Measurements from ENCODE around the gene AQP2. TPM values are rescaled to one million over a fixed set of nuclear protein-coding genes. Genes with fewer than 3 reads are reported as not detected.

AQP2 gene
- total RNA-seq, 1 experiment from 2014 or later = not detected

DNA sequence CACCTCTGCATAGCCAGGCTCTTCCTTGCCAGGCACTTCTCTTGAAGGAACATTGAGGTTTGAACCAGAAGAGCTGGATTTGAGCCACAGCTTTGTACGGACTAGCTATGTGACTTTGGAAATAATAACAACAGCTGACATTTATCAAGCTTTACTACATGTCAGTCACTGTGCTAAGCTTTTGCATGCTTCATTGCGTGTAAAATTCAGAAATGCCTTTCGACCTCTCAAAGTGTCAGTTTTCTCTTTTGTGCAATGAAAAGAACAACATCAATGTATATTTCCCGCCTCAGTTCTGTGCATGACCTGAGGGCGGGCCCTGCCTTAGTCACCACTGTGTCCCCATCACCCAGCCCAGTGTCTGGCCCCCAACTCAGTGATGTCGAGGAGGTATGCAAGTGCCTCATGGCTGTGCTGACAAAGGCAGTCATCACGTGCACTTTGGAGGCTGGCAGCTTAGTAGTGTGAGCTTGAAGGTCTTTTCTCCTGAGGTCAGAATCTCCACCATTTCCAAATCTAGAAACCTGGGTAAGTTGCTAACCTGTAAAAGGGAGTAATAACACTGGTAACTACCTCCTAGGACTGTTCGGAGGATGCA lies 17.9 kb upstream of the AQP2 start:
- in situ Hi-C loops (cut with HindIII; ENCODE audit: low pct_unique_long_range_greater_than_20kb, low sequenced_read_pairs) = loop anchor here (10.0 kb wide), 1 partner anchor 132 kb away; no protein-coding TSS in a partner anchor
- no peak for DNase-seq (ENCODE audit: low read depth, low spot score)

GRCh38 chr12:49933796-49934195 lies 16.7 kb upstream of the AQP2 start:
- in situ Hi-C loops (cut with HindIII; ENCODE audit: low pct_unique_long_range_greater_than_20kb, low sequenced_read_pairs) = loop anchor here (10.0 kb wide), 1 partner anchor 131 kb away; no protein-coding TSS in a partner anchor
- no peak for DNase-seq (ENCODE audit: low read depth, low spot score)

DNA sequence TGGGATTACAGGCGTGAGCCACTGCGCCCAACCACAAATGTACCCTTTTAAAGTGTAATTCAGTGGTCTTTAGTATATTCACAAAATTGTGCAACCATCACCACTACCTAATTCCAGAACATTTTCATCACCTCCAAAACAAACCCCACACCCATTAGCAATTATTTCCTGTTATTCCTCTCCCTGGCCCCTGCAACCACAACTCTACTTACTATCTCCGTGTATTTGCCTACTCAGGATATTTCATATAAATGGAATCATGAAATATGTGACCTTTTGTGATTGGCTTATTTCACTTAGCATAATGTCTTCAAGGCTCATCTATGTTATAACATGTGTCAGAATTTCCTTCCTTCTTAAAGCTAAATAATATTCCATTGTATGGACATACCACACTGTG lies 16.0 kb upstream of the AQP2 start:
- in situ Hi-C loops (cut with HindIII; ENCODE audit: low pct_unique_long_range_greater_than_20kb, low sequenced_read_pairs) = loop anchor here (10.0 kb wide), 1 partner anchor 130 kb away; no protein-coding TSS in a partner anchor
- DNase-seq (ENCODE audit: low read depth, low spot score) = no peak

DNA sequence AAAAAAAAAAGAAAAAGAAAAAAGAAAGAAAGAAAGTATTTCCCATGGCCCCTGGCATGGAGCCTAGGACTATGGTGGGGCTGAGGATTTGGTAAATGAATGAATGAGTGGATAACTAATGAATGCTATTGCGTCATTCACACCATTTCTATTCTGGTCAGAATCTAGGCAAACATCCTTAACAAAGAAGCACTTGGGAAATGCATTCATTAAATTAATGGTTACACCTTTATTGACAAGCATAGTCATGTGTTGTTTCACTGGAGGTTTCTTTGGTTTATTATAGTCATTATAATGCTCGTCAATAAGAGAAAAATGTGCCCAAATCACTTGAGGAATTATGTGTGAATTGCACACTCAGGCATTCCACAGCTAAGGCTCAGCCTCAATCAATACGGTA lies 13.6 kb upstream of the AQP2 start:
- in situ Hi-C loops (cut with HindIII; ENCODE audit: low pct_unique_long_range_greater_than_20kb, low sequenced_read_pairs) = loop anchor here (10.0 kb wide), 1 partner anchor 128 kb away; no protein-coding TSS in a partner anchor
- DNase-seq (ENCODE audit: low read depth, low spot score) = no peak

DNA sequence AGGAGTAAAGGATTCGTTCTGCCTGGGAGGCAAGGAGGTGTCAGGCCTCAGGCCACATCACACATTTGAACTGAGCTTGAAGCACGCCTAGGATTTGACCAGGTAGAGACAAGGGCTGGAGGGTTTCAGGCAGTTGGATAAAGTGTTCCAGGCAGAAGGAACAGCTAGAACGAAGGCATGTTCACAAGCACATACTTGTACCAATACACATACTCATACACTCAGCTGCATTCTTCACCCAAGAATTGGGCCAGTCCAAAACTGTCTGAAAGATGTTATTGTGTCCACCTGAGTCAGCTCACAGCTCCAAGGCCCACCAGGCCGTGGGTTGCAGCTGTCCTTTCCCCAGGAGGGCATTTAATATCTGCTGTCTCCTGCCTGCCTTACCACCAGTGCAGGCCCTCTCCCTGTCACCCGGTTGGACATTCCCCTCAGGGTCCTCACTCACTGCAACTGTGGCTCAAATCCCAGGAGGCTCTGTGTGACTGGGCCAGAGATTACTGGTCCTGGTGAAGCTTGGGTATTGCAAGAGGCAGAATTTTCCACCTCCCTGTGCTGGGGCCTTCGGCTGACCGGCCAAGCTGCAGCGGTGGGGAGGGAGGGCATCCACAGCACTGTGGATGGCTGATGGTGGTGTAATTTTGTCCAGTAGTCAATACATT lies 12.8 kb upstream of the AQP2 start:
- in situ Hi-C loops (cut with HindIII; ENCODE audit: low pct_unique_long_range_greater_than_20kb, low sequenced_read_pairs) = loop anchor here (10.0 kb wide), 1 partner anchor 127 kb away; no protein-coding TSS in a partner anchor
- no peak for DNase-seq (ENCODE audit: low read depth, low spot score)

GRCh38 chr12:49939307-49939706 lies 11.2 kb upstream of the AQP2 start:
- DNase-seq (ENCODE audit: low read depth, low spot score) = no peak
- in situ Hi-C loops (cut with HindIII; ENCODE audit: low pct_unique_long_range_greater_than_20kb, low sequenced_read_pairs) = loop anchor here (10.0 kb wide), 1 partner anchor 125 kb away; no protein-coding TSS in a partner anchor

DNA sequence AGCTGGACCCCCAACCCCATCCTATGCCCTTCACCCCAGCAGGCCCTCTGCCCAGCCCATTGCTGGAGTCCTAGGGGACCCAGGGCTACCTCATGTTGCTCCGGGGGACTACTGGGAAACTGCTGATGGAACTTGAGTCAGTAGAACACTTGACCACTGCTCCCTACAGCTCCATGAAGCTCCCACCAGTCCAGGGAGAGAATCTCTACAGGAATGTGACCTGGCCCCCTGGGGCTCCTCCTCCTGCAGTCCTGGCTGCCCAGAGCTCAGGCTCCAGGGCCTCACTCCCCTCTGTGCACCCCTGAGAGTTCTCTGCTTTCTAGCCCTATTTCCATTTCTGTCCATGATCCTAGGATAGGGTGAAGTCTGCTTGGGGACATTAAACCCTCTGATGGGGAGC lies 10.8 kb upstream of the AQP2 start:
- in situ Hi-C loops (cut with HindIII; ENCODE audit: low pct_unique_long_range_greater_than_20kb, low sequenced_read_pairs) = loop anchor here (10.0 kb wide), 1 partner anchor 125 kb away; no protein-coding TSS in a partner anchor

DNA sequence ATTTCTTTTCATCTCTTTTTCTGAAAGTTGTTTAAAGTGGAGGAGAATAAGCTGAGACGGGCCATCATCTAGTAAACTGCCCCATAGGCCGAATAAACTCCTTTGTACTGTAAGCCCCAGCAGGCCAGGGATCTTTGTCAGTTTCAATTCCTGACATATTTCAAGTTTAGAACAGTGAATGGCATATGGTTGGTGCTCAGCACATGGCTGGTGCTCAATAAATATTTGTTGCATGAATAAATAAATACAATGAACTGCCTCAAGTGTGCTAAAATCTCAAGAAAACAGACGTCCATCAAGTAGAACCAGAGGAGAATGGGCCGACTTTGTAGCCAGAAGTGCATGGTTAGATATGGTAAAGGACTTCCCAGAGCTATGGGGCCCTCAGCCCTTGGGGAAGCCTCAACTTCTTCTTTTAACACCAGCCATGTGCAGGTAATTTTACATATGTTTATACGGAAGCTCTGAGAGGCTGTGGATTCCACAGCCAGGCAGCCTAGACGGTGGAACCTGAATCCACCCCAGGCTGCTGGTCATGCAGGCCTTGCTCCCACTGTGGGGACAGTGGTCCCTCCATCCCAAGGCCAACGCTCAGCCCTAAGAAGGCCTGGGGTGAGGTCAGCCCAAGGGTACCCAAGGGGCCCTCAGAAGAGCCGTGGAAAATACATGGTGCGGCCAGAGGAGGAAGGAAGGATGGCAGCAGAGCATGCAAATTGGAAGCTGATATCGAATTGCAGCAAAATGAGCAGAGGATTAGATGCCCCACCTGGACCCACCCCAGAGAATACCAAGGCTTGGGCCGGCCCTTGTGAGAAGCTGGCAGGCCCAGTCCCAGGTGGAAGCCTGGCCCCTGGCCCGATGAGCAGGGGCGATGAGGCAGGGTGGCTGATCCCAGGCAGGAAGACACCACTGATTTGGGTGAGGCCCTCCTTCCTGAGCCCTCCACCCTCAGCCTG lies 8.7 kb upstream of the AQP2 start:
- no peak for DNase-seq (ENCODE audit: low read depth, low spot score)
- in situ Hi-C loops (cut with HindIII; ENCODE audit: low pct_unique_long_range_greater_than_20kb, low sequenced_read_pairs) = no loop called here

More for the DNA sequence above, 10.8 kb upstream of the AQP2 start:
- no peak for DNase-seq (ENCODE audit: low read depth, low spot score)

GRCh38 chr12:49942512-49942893 lies 8.0 kb upstream of the AQP2 start:
- in situ Hi-C loops (cut with HindIII; ENCODE audit: low pct_unique_long_range_greater_than_20kb, low sequenced_read_pairs) = no loop called here
- no peak for DNase-seq (ENCODE audit: low read depth, low spot score)

- in situ Hi-C loops (cut with HindIII; ENCODE audit: low pct_unique_long_range_greater_than_20kb, low sequenced_read_pairs) = no loop called here
- no peak for DNase-seq (ENCODE audit: low read depth, low spot score)
Observed at GRCh38 chr12:49942921-49943624, 7.5 kb upstream of the AQP2 start.

DNA sequence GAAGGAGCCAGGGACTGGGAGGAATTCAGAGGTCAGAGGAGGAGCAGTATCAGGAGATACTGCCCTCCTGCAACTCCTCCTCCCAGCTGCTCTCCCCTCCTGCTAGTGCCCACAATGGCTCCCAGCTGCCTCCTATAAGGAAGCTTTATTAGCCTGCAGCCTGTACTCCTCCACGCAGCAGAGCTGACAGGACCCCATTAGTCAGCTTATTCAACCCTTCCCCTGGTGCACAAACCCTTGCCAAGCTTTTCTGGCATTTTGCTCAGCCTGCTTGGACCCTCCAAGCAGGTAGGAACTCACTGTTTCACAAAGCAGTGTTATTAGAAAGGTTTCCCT lies 6.9 kb upstream of the AQP2 start:
- no peak for DNase-seq (ENCODE audit: low read depth, low spot score)
- in situ Hi-C loops (cut with HindIII; ENCODE audit: low pct_unique_long_range_greater_than_20kb, low sequenced_read_pairs) = no loop called here

DNA sequence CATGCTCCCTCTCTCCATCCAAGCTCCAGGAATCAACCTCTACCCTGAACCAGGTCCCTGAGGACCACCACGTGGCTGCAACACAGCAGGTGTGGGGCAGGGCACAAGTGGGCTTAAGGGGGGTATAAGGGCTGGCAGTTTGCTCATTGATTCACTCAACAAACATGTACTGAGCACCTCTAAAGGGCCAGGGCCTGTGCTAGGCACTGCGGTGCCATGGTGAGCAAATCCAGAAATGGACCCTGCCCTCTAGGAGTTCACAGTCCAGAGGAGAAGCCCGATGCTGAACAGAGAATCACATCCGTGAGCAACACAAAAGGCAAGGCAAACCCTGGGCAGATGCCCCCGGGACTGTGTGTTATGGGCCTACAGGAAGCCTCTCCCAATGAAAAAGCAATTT lies 6.5 kb upstream of the AQP2 start:
- in situ Hi-C loops (cut with HindIII; ENCODE audit: low pct_unique_long_range_greater_than_20kb, low sequenced_read_pairs) = no loop called here
- DNase-seq (ENCODE audit: low read depth, low spot score) = no peak

- DNase-seq (ENCODE audit: low read depth, low spot score) = no peak
- in situ Hi-C loops (cut with HindIII; ENCODE audit: low pct_unique_long_range_greater_than_20kb, low sequenced_read_pairs) = no loop called here
Observed at GRCh38 chr12:49944718-49945117, 5.8 kb upstream of the AQP2 start.

- DNase-seq (ENCODE audit: low read depth, low spot score) = peak; percentile 83
- in situ Hi-C loops (cut with HindIII; ENCODE audit: low pct_unique_long_range_greater_than_20kb, low sequenced_read_pairs) = no loop called here
Observed at GRCh38 chr12:49945394-49946080, 5.0 kb upstream of the AQP2 start.

GRCh38 chr12:49946086-49946485 lies 4.5 kb upstream of the AQP2 start:
- no peak for DNase-seq (ENCODE audit: low read depth, low spot score)
- in situ Hi-C loops (cut with HindIII; ENCODE audit: low pct_unique_long_range_greater_than_20kb, low sequenced_read_pairs) = no loop called here

- in situ Hi-C loops (cut with HindIII; ENCODE audit: low pct_unique_long_range_greater_than_20kb, low sequenced_read_pairs) = no loop called here
- peak; percentile 26 for DNase-seq (ENCODE audit: low read depth, low spot score)
Observed at GRCh38 chr12:49946497-49946896, 4.0 kb upstream of the AQP2 start.

DNA sequence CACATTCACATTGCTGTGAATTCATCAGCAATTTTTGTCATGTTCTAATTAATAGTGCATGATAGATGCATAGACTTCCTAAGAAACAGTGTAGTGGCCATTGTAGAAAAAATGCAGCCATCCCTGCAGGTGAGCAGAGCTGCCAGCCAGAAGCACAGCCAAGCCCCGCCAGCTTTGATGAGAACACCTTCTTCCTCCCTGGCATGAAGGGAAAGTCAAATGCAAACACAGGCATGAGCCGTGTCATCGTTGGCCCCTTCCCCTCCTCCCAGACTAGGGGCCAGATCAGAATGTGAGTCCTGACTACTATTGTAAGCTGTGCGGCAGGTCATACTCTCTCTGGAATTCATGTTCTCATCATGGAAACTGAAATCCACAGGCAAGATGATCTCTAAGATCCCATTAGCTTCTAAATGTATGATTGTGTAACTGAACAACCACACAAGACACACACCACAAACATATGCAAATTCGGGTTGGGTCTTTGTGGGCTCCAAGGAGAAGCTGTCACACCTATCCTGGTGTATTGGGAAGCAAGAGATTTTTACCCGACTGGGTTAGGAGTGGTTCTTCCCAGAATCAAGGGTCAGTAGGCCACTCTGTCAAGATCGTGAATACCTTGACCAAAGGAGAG lies 2.8 kb upstream of the AQP2 start:
- no peak for DNase-seq (ENCODE audit: low read depth, low spot score)
- in situ Hi-C loops (cut with HindIII; ENCODE audit: low pct_unique_long_range_greater_than_20kb, low sequenced_read_pairs) = no loop called here

Measured in SK-MEL-5 (cell line).